HG03354 (cell line): Measurements from ENCODE around the gene SGCD.

Source experiments
- ATAC-seq: cut with Tn5 transposase; IDR thresholded peaks from one replicate; pipeline ENCODE4 v1.9.1; 2021; ENCODE audit warnings: mild to moderate bottlenecking; ENCODE audit not compliant: unreplicated experiment, poor library complexity, severe bottlenecking

The SGCD gene

GRCh38 chr5:156396063-156396829, 69.3 kb downstream of the SGCD start:
- no peak for ATAC-seq

- ATAC-seq: no peak
Observed at GRCh38 chr5:156396830-156397081, 69.8 kb downstream of the SGCD start.

- ATAC-seq: no peak
Observed at GRCh38 chr5:156399323-156399722, 72.4 kb downstream of the SGCD start.

DNA sequence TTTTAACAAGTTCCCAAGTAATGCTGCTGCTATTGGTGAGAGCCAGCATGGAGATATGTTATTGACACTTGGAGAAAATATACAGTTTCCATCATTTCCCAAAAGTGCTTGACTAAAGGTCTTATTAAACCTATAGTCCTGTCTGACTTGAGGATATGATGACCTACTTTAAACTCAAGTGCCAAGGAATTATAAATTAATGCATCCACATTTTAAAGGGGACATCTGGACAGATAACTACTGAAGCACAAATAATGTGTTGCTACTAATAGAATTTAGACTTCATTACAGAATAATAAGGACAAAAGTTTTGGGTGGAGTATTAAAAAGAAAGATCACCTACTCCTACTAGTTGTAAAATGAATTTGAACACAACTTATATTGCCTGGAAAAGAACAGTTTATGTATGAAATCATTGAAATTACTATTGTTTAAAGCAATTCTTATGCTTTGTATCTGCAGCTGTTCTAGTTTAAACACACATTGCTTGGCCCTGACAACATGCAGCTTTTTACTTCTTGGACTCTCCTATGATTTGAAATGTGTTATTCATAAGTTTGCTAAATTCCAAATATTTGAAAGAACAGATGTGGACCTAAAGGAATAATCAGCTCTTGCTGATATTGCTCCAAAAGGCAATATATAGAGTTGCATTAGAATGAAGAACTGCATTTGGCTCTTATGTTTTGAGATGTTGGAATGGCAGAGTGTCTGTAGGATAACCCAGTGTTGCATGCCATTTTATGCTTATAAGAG, 73.4 kb downstream of the SGCD start:
- no peak for ATAC-seq

- peak; percentile 25 for ATAC-seq
Observed at GRCh38 chr5:156401804-156402203, 74.8 kb downstream of the SGCD start.

DNA sequence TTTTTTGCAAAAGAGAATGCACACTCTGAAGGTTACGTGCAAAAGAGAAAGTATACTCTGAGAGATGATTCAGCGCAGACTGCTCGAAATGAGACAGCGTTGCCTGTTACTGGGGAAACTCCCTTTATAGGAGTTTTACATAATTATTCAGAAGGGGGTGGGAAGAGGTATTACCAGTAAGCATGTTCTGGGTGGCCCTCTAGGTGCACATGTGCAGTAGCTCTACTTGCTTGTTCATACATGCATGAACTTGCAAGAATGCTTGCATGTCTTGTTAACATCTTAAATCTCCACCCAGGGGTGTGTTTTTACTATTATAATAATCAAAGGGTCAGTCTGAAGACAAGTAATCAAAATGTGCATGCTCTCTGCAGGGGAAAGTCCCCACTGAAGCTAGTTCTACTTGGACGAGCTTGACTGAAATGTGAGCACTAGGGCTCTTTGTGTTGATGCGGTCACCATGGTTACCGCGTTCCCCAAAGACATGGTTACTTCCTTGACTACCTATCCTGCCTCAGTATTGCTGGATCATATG, 75.5 kb downstream of the SGCD start:
- peak; percentile 96 for ATAC-seq

DNA sequence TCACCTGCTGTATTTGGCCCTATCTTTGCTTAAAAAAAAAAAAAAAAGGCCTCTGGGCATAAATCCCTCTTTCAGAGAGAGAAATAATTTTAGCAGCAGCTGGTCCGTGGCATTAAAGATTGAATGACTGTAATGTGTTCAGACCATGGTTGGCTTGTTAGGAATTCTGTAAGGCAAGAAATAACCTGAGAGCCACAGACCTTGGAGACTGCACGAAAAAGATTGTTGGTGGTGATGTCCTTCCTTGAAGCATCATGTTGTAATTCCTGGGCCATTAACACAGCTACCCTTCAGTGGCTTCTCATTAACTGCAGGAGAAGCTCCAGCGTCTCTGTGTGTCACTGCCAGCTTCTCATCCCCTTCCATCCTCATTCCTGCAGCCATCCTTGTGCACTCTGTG, 79.0 kb downstream of the SGCD start:
- ATAC-seq: no peak

GRCh38 chr5:156407251-156407650, 80.3 kb downstream of the SGCD start:
- no peak for ATAC-seq

- ATAC-seq: no peak
Observed at GRCh38 chr5:156409834-156410233, 82.9 kb downstream of the SGCD start.

DNA sequence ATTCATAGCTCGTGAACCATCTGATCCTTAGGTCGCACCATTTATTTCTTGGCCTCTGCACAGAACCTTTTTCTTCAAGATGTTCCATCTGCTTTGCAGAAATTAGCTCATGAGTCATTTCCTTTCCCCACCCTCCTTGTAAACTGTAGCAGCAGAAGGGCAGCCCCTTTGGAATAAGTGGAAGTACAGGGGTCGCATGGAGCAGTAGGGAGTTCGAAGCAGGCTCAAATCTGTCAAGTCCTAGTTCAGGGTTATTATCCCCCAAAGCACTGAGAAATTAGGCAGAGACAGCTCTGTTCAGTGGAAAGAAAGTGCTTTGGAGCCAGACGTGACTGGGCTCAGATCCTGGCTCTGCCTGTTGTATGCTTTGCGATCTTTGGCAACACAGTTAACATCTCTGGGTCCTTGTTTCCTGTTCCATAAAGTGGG, 84.2 kb downstream of the SGCD start:
- no peak for ATAC-seq

DNA sequence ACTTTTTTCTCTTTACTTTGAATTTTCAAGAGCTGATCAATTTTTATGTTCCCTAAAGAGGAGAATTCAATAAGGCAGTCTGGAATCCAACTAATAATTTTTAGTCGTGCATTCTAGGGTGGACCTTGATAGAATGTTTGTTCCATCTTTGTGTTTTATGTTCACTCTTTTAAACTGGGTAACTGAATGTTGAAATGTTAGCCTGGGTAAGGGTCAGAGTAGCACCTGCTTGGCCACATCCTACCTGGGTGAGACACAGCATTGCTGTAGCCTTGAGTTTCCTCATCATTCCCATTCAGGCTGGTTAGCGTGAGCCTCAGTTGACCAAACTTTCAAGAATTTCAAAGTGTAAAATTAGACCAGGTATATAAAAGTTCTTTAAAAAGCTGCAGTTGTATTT, 85.0 kb downstream of the SGCD start:
- no peak for ATAC-seq

DNA sequence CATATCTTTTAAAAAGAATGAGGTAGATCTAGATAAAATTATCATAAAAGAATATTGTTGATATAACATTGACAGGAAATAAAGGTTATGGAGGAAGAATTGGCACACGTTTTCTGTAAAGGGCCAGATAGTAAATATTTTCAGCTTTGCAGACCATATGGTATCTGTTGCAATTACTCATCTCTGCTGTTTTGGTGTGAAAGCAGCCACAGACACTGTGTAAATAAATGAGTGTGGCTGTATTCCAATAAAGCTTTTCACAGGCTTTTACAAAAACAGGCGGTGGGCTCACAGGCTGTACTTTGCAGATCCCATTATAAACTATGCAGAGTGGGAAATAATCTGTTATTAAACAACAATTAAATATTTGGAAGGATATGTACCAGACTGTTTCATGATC, 87.4 kb downstream of the SGCD start:
- ATAC-seq: no peak

DNA sequence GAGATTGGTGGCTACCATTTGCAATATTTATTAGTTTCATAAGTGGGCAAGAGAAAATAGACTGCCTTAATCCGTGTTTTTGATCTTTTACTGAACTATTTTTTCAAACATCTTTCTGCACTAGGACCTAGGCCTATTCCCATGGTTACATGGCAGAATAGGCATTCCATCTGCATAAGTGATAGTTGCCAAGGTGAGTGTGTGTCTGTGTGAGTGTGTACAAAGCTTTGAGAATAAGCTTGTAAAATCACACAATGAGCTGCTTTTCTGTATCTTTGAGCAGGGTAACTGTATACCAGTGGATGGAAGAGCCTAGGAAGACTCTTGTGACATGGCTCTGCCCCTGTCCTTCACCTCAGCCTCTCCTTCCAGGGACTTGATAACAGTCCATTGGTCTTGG, 92.7 kb downstream of the SGCD start:
- no peak for ATAC-seq

- no peak for ATAC-seq
Observed at GRCh38 chr5:156420665-156421064, 93.7 kb downstream of the SGCD start.

- ATAC-seq: no peak
Observed at GRCh38 chr5:156421798-156422197, 94.8 kb downstream of the SGCD start.

- no peak for ATAC-seq
Observed at GRCh38 chr5:156423597-156423996, 96.6 kb downstream of the SGCD start.

DNA sequence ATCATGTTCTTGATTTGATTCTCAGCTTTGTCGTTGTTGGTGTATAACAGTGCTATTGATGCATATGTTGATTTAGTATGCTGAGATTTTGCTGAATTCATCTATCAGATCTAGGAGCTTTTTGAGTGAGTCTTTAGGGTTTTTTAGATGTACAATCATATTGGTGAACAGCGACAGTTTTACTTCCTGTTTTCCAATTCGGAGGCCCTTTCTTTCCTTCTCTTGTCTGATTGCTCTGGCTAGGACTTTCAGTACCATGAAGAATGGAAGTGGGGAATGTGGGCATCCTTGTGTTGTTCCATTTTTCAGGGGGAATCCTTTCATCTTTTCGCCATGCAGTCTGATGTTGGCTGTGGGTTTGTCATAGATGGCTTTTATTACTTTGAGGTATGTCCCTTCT, 100.4 kb downstream of the SGCD start:
- no peak for ATAC-seq

- no peak for ATAC-seq
Observed at GRCh38 chr5:156431956-156432829, 105.2 kb downstream of the SGCD start.

DNA sequence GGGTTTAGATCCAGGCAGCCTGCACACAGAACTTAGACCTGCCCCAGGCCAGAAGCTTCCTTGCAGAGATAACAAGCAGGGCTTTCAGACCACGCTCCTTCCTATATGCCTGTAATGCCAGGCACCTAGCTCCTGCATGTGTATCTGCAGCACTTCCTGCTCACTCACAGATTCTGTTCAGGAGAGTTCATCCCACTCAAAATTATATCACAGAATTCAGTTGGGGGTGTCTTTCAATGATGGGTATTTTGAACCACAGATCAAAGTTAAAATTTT, 105.8 kb downstream of the SGCD start:
- no peak for ATAC-seq

- no peak for ATAC-seq
Observed at GRCh38 chr5:156434471-156434870, 107.5 kb downstream of the SGCD start.

GRCh38 chr5:156435101-156435500, 108.1 kb downstream of the SGCD start:
- no peak for ATAC-seq
